NCI-H2029 (cell line): Measurements from ENCODE around the gene TSPEAR.
"Not testable (repeated sequence)": the region's sequence is repeated elsewhere in the genome, so short reads cannot be mapped to it uniquely, and the experiment has no call there.

Experiments used
- DNase-seq: peaks from one replicate; lab custom pipeline; 2025; lab: John Stamatoyannopoulos, UW

The TSPEAR gene

GRCh38 chr21:44627181-44627822, 84.1 kb downstream of the TSPEAR start:
- DNase-seq, result not testable (repeated sequence)

GRCh38 chr21:44626673-44627143, 84.7 kb downstream of the TSPEAR start, which contains the start of gene KRTAP10-9:
Gene KRTAP10-9, plus strand, starts transcription at chr21:44627093. Its CDS starts 79 bp downstream, at chr21:44627172.
- DNase-seq, result no peak

DNA sequence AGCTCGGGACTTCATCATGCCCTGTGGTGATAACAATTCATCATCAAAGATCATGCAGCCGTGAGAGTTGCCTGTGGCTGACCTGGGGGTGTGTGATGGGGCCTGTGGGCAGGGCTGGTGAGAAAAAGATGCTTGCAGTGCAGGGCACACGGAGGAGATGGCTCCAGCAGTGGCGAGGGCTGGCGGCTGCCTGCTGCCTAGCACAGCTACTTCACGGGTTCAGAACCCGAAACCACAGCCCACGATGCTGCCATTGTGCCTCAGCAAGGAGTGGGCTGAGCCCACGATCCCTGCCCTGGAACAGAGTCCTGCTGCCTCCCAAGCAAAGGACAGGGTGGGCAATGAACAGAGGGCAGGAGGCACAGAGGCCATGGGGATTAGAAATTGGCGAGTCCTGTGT, 85.1 kb downstream of the TSPEAR start:
- no peak for DNase-seq

DNA sequence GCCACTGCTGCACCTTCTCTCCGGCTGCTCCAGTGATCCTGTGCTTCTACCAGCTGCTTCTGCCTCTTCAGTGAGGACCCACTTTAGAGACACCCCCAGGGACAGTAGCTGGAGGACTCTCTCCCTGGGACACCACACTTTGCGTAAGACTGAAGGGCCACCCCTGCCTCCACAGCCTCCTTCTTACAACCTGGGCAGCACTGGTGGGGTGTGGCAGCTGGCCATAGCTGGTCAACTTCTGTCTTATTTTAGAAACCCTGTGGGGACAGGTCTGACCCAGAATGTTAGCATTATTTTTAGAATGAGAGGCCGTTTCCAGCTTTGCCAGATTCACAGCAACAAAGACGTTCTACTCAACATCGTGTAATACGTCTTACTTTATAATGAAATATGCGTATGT, 85.6 kb downstream of the TSPEAR start:
- no peak for DNase-seq

- DNase-seq, result no peak
These were observed 87.8 kb downstream of the TSPEAR start for GRCh38 chr21:44623575-44623974.

DNA sequence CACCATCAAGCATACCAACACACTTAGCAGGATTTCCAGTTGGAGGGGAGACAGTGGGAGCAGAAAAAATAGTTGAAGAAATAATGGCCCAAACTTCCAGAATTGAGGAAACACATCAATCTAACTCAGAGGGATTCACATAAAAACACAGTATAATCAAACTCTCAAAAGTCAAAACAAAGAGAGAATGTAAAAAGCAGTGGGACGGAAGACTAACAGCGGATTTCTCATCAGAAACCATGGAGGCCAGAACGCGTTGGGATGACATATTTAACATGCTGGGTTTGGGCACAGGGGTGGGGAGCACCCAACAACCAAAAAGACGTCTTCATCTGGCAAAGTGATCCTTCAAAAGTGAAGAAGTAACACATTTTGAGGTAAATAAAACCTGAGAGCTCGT, 91.5 kb downstream of the TSPEAR start:
- DNase-seq, result no peak

DNA sequence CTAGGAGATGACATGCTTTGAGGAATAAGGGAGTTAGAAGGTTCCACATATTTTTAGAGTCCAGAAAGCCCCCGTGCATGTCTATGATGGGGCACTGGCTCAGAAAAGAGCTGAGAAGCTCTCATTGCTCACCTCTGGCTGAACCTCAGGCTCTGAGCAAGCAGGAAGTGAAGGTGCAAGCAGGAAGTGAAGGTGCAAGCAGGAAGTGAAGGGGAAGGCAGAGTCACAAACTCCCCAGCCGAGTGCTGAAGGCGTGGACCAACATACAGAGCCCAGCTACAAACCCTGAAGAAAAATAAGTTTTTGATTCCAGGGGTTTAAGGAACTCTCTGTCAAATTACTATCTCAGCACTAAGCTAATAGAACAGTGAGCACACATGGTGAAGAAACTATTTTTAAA, 92.5 kb downstream of the TSPEAR start:
- no peak for DNase-seq

GRCh38 chr21:44618504-44618903, 92.9 kb downstream of the TSPEAR start:
- DNase-seq, result no peak

- DNase-seq, result no peak
These were observed 94.3 kb downstream of the TSPEAR start for GRCh38 chr21:44617071-44617501.

DNA sequence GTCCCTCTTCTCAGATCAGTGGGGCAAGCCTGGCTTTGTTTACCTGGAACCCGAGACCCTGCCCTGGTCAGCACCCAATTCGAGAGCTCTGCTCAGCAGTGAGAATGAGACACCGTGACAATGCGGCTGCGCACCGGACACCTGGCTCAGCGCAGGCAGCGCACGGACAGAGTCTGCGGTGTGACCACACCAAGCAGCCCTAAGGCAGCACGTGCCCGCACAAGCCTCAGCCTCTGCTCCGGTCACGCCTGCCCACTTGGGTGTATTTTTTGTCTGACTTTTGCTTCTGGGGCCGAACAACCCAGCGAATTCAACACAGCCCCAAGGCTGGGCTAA, 94.8 kb downstream of the TSPEAR start:
- no peak for DNase-seq

DNA sequence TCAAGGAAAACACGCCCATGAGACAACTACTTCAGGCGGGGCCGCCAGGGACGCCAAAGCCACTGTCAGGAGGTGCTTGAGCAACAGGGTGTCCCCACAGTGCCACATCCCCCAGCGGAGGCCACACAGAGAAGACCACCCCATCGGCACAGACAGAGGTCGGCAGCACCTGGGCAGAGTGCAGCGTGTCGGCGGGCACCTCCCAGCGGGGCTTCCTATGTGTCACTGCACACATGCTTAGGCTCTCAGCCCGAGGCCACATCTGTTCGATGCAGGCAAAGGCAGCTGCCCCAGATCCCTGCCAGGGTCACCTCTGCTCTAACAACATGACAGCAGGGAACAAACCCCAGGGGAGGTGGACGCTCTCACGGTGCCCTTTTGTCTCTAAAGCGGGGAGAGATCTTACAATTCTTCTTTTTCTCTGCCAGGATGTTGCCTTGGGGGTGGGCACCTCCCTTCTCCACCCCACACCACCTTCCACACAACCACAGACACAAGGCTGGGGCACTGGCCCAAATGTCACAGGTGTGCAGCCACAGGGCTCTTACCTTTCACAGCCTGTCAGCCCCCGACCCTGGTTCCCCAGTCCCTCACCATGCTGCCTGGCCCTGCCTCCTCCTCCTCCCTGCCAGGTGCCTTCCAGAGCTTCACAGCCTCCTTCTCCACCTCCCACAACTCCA, 95.3 kb downstream of the TSPEAR start:
- DNase-seq, result no peak

- DNase-seq, result no peak
These were observed 95.9 kb downstream of the TSPEAR start for GRCh38 chr21:44615466-44615865.

- no peak for DNase-seq
These were observed 96.4 kb downstream of the TSPEAR start for GRCh38 chr21:44614961-44615391.

DNA sequence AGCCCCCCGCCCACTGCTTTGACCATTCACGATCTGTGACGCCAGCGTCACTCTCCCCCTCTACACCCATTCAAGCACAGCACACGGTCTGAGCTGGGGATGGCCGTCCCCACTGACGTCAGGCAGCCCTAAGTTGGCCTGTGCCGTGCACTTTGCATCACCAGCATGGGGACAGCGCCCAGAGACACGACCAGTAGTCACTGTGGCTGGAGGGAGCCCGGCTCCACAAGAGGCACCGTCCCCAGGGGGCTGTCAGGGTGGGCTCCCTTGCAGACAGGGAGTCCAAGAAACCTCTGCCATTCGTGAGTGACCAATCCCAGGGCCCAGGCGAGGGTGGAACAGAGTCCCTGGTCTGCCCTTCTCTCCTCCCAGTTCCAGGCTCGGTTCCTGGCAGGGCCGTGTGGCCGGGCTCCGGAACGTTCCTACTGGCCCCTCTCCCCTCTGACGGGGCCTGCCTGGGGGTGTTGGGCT, 97.2 kb downstream of the TSPEAR start:
- no peak for DNase-seq

GRCh38 chr21:44613386-44614155, 97.8 kb downstream of the TSPEAR start:
- DNase-seq, result no peak

DNA sequence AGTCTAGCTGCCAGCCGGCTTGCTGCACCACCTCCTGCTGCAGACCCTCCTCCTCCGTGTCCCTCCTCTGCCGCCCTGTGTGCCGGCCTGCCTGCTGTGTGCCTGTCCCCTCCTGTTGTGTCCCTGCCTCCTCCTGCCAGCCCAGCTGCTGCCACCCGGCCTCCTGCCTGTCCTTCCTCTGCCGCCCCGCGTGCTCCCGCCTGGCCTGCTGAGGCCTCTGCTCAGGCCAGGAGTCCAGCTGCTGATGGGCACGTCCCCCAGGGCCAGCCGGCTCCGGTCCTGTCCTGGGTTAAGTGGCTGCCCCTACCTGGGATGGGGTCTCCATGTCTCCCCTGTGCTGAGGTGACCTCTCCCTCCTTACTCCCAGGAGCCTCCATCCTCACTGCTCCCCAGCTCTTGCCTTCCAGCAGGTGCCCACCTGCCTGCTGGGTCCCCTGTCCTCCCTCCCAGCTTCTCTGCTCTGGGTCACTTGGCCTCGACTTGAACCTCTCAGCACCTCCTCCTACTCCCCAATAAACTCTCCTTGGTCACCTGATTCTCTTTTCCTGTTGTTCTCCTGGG, 98.6 kb downstream of the TSPEAR start:
- no peak for DNase-seq

DNA sequence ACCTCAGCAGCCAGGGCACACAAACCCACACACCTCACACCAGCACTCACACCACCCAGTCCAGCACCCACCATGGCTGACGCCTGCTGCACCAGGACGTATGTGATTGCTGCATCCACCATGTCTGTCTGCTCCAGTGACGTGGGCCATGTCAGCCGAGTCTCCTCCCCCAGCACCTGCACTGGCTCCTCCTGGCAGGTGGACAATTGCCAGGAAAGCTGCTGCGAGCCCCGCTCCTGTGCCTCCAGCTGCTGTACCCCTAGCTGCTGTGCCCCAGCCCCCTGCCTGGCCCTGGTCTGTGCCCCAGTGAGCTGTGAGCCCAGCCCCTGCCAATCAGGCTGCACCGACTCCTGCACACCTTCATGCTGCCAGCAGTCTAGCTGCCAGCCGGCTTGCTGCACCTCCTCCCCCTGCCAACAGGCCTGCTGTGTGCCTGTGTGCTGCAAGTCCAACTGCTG, 99.3 kb downstream of the TSPEAR start, which contains the start of gene KRTAP10-8:
Gene KRTAP10-8, plus strand, starts transcription at position 51 of the 458 bp plus-strand sequence. Its CDS starts 22 bp downstream, at position 73.
- no peak for DNase-seq

- DNase-seq, result no peak
These were observed 99.8 kb downstream of the TSPEAR start for GRCh38 chr21:44611551-44611950.

DNA sequence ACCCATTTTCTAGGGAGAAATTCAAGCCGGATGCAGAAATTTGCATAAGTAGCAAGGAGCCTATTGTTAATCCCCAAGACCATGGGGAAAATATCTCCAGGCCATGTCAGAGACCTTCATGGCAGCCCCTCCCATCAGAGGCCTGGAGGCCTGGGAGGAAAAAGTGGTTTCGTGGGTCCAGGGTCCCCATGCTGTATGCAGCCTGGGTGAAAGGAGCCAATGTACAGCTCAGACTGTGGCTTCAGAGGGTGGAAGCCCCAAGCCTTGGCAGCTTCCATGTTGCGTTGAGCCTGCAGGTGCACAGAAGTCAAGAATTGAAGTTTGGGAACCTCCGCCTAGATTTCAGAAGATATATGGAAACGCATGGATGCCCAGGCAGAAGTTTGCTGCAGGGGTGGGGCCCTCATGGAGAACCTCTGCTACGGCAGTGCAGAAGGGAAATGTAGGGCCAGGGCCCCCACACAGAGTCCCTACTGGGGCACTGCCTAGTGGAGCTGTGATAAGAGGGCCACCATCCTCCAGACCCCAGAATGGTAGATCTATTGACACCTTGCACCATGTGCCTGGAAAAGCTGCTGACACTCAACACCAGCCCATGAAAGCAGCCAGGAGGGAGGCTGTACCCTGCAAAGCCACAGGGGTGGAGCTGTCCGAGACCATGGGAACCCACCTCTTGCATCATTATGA, 101.1 kb downstream of the TSPEAR start:
- not testable (repeated sequence) for DNase-seq

- DNase-seq, result no peak
These were observed 102.2 kb downstream of the TSPEAR start for GRCh38 chr21:44609193-44609592.

GRCh38 chr21:44606495-44606894, 104.9 kb downstream of the TSPEAR start:
- DNase-seq, result no peak

DNA sequence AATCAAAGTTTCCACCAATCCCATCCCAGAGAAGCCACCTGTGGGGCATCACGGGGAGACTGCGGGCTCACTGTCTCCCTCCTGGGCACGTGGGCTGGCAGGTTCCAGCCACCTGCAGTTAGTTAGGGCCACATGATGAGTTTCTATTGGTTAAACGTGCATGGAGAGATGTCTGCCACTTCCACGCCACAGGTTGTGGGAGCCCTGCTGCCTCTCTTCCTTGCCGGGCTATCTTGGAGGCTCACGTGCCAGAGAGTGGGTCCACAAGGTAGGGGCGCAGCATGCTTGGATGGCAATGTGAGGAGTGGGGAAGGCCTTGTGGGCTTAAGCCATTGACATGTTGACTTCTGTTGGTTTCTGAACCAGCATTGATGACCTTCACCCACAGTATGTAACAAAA, 107.5 kb downstream of the TSPEAR start:
- no peak for DNase-seq
